A673 (cell line): ENCODE results near the gene GAL3ST1.

Experiments
- CTCF ChIP-seq: fragments of 300-800, 200-600 bp; sonication (generic); conservative IDR thresholded peaks from 2 replicates; pipeline ENCODE4 v1.5.1; 2017; ENCODE audit warnings: low read depth, mild to moderate bottlenecking, antibody characterized with exemption, low read length, moderate library complexity, mixed read lengths
- EZH2 ChIP-seq: fragments of 200-600 bp; sonication (generic); IDR thresholded peaks from 2 replicates; pipeline ENCODE4 v1.6.1; 2017; ENCODE audit warnings: borderline replicate concordance, low read depth, mild to moderate bottlenecking, mixed read lengths, antibody characterized with exemption, low read length; ENCODE audit not compliant: poor library complexity, severe bottlenecking

GRCh38 chr22:30526656-30527055 is 47.8 kb downstream of the GAL3ST1 start:
- TF ChIP-seq EZH2 (no peak), CTCF (no peak)
